IMR-90 (cell line): ENCODE results near the gene CAMK2G. TPM values are rescaled to one million over a fixed set of nuclear protein-coding genes. Genes with fewer than 3 reads are reported as not detected.
A peak's percentile ranks its signal among the peaks of the same experiment; 100 is the strongest.

Source experiments
- ATAC-seq: fragments of 200-7000 bp; cut with Tn5 transposase; 2 replicates; pipeline ENCODE4 v1.9.1; 2020; ENCODE audit warnings: low read depth, mild to moderate bottlenecking, moderate library complexity
- BruUV-seq: library from RNA; stranded (reverse); fragments of 400-500 nt; replicated peaks from 2 replicates; lab custom pipeline; 2021; lab: Mats Ljungman, UMichigan
- CTCF ChIA-PET: fragments of 300-600 bp; formaldehyde crosslinking; extraction: SDS; loops from one replicate; lab custom pipeline; 2021; ENCODE audit warnings: antibody characterized with exemption; lab: Yijun Ruan, JAX
- POLR2A ChIA-PET: fragments of 300-600 bp; sonication (Branson Sonifier 250); formaldehyde crosslinking; loops from one replicate; lab custom pipeline; 2022; ENCODE audit warnings: antibody characterized with exemption; ENCODE audit not compliant: unreplicated experiment; lab: Charles Lee
- DNase-seq: peaks from one replicate; pipeline ENCODE4 v3.0.0; 2013
- H2AFZ ChIP-seq: replicated peaks from 2 replicates; pipeline ENCODE3; 2013; ENCODE audit warnings: low read length, mild to moderate bottlenecking; ENCODE audit not compliant: poor library complexity
- H2AK5ac ChIP-seq: 2 replicates; pipeline ENCODE4 v1.6.1; 2013; ENCODE audit warnings: low read depth, low read length, inconsistent platforms
- H2AK9ac ChIP-seq: replicated peaks from 2 replicates; pipeline ENCODE3; 2013; ENCODE audit warnings: mild to moderate bottlenecking, low read depth, low read length, moderate library complexity; ENCODE audit not compliant: poor library complexity
- H2BK120ac ChIP-seq: 2 replicates; pipeline ENCODE4 v1.6.1; 2013; ENCODE audit warnings: low read depth, low read length, inconsistent platforms
- H2BK15ac ChIP-seq: 3 replicates; pipeline ENCODE4 v1.6.1; 2013; ENCODE audit warnings: low read depth, low read length, inconsistent platforms
- H2BK20ac ChIP-seq: 2 replicates; pipeline ENCODE4 v1.6.1; 2013; ENCODE audit warnings: low read depth, mild to moderate bottlenecking, inconsistent platforms, low read length, moderate library complexity
- H2BK5ac ChIP-seq: 2 replicates; pipeline ENCODE4 v1.6.1; 2013; ENCODE audit warnings: mild to moderate bottlenecking, low read depth, low read length, inconsistent platforms; ENCODE audit not compliant: poor library complexity, severe bottlenecking
- H3K14ac ChIP-seq: replicated peaks from 2 replicates; pipeline ENCODE4 v1.6.1; 2013; ENCODE audit warnings: low read depth, low read length, inconsistent platforms
- H3K18ac ChIP-seq: 2 replicates; pipeline ENCODE4 v1.6.1; 2013; ENCODE audit warnings: low read depth, low read length, control low read depth
- H3K23ac ChIP-seq: 2 replicates; pipeline ENCODE4 v1.6.1; 2013; ENCODE audit warnings: low read depth, low read length, inconsistent platforms
- H3K27ac ChIP-seq: 2 replicates; pipeline ENCODE4 v1.5.1; 2013; ENCODE audit warnings: mild to moderate bottlenecking, control low read depth, low read length; ENCODE audit not compliant: insufficient read depth
- H3K27me3 ChIP-seq: 2 replicates; pipeline ENCODE4 v1.6.1; 2013; ENCODE audit warnings: low read length; ENCODE audit not compliant: control insufficient read depth, insufficient read depth
- H3K36me3 ChIP-seq: 2 replicates; pipeline ENCODE4 v1.6.1; 2013; ENCODE audit warnings: low read length, mixed read lengths; ENCODE audit not compliant: control insufficient read depth, insufficient read depth
- H3K4ac ChIP-seq: 2 replicates; pipeline ENCODE4 v1.6.1; 2013; ENCODE audit warnings: low read depth, low read length, inconsistent platforms
- H3K4me1 ChIP-seq: 2 replicates; pipeline ENCODE4 v1.6.1; 2013; ENCODE audit warnings: low read length, mixed read lengths; ENCODE audit not compliant: control insufficient read depth, insufficient read depth
- H3K4me2 ChIP-seq: 2 replicates; pipeline ENCODE4 v1.6.1; 2013; ENCODE audit warnings: low read depth, mild to moderate bottlenecking, control low read depth, low read length, moderate library complexity
- H3K4me3 ChIP-seq: 2 replicates; pipeline ENCODE4 v1.5.1; 2013; ENCODE audit warnings: low read depth, mild to moderate bottlenecking, control low read depth, low read length, moderate library complexity; ENCODE audit not compliant: insufficient read depth
- H3K56ac ChIP-seq: 2 replicates; pipeline ENCODE4 v1.6.1; 2013; ENCODE audit warnings: low read length, inconsistent platforms; ENCODE audit not compliant: insufficient read depth; ENCODE audit errors: extremely low read depth
- H3K79me1 ChIP-seq, 2 experiments: 2 replicates each; pipeline ENCODE4 v1.6.1; 2013; ENCODE audit warnings: low read length in 2 of 2, inconsistent platforms in 1 of 2, low read depth in 1 of 2
- H3K9ac ChIP-seq: 2 replicates; pipeline ENCODE4 v1.6.1; 2013; ENCODE audit warnings: low read depth, low read length, control low read depth
- H3K9me1 ChIP-seq: 2 replicates; pipeline ENCODE4 v1.6.1; 2013; ENCODE audit warnings: low read length, inconsistent platforms; ENCODE audit not compliant: insufficient read depth
- H3K9me3 ChIP-seq: 2 replicates; pipeline ENCODE4 v1.6.1; 2013; ENCODE audit warnings: low read length; ENCODE audit not compliant: control insufficient read depth, insufficient read depth
- H4K20me1 ChIP-seq: 2 replicates; pipeline ENCODE4 v1.6.1; 2013; ENCODE audit warnings: low read length, inconsistent platforms; ENCODE audit not compliant: insufficient read depth
- H4K5ac ChIP-seq: 2 replicates; pipeline ENCODE4 v1.6.1; 2013; ENCODE audit warnings: mild to moderate bottlenecking, low read depth, low read length, control low read depth
- H4K8ac ChIP-seq, 2 experiments: 2 replicates each; pipeline ENCODE4 v1.6.1; 2013; ENCODE audit warnings: low read depth in 2 of 2, low read length in 2 of 2, control low read depth in 1 of 2, inconsistent platforms in 1 of 2
- H4K91ac ChIP-seq: 2 replicates; pipeline ENCODE4 v1.6.1; 2013; ENCODE audit warnings: low read depth, low read length, inconsistent platforms; ENCODE audit not compliant: insufficient read depth
- MAFK ChIP-seq: IDR thresholded peaks from 2 replicates; pipeline ENCODE4 v1.6.1; 2012; ENCODE audit warnings: low read depth, low read length, improper control_type of control experiment
- POLR2A ChIP-seq: IDR thresholded peaks from 2 replicates; pipeline ENCODE4 v1.6.1; 2012; ENCODE audit warnings: mild to moderate bottlenecking, low read depth, low read length
- RAD21 ChIP-seq: IDR thresholded peaks from 2 replicates; pipeline ENCODE4 v1.6.1; 2012; ENCODE audit warnings: low read length, improper control_type of control experiment
- WGBS, 2 experiments: methylation state at CpG; one replicate each; pipeline versions ENCODE4 v1.1.5 to v1.1.7; 2013; ENCODE audit warnings: missing lambda C conversion rate in 2 of 2; ENCODE audit not compliant: insufficient read length in 1 of 2; ENCODE audit errors: extremely low coverage in 2 of 2; 5-methylcytosine and 5-hydroxymethylcytosine counted together
- dilution Hi-C: fragments of 300-500 bp; cut with HindIII; formaldehyde crosslinking; loops from one replicate; pipeline ENCODE4 v1.14.3; 2018; ENCODE audit warnings: low sequenced_read_pairs; ENCODE audit not compliant: unreplicated experiment
- in situ Hi-C: fragments of 300-500 bp; cut with MboI; formaldehyde crosslinking; loops from 3 replicates; pipeline ENCODE4 v1.14.3; 2019; ENCODE audit warnings: low sequenced_read_pairs, inconsistent platforms, mixed read lengths
- intact Hi-C: fragments of 100-400 bp; cut with micrococcal nuclease; formaldehyde crosslinking; loops from 2 replicates; pipeline ENCODE4 v1.10.0; 2022
- polyA plus RNA-seq, 3 experiments: library from polyadenylated mRNA; depleted of rRNA; stranded (reverse); fragments of >200 nt; gene quantifications; 2 replicates each; pipeline ENCODE4 v1.2.3, GENCODE V29; 2012; ENCODE audit warnings: low replicate concordance in 1 of 3
- total RNA-seq: library from RNA; depleted of rRNA; stranded (reverse); fragments of >200 nt; gene quantifications from 2 replicates; pipeline ENCODE4 v1.2.3, GENCODE V29; 2012

CAMK2G gene
- total and polyA plus RNA-seq, 2 of the 4 experiments (the other 2 are of a cell fraction): 20.4 to 25.4 TPM

DNA sequence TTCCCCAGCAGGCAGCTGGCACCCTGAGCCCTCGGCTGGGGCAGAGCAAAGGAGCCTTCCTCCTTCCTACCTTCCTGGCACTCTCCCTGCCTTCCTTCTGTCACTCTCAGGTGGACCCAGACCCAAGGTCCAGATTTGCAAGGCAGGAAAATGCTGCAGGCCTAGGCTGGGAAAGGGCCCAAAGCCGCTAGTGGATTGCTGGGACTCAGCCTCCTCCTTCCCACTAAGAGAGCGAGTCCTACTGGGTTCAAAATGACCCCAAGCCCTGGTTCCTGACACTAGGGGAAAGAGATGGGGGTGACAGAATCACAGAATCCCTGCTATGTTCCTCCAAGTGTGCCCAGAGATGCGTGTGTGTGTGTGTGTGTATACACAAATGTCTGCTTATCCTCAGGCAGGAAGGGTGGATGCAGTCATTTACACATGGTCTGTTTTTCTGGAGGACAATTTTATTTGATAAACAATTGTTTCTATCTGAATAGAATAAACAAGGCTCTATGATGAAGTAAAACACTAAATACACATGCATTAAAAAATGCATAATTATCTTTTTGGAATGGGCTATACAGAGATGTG is 35.3 kb upstream of the CAMK2G start:
- Histone ChIP-seq H2AK9ac (peak overlapping the region; percentile 89), H3K9ac (peak overlapping the region; percentile 31), H3K79me1 (peaks cover 21 to 57% of the 10 kb centered on the region in 2 experiments), H3K4ac (peak overlapping the region; percentile 94), H4K20me1 (peaks cover 36% of the 10 kb centered on the region), H3K9me3 (no peaks in the 10 kb centered on the region), H3K4me3 (no peak overlapping the region), H2BK15ac (peak overlapping the region; percentile 72; the same call in 2 of the 3 replicates), H3K27me3 (no peaks in the 10 kb centered on the region), H2BK5ac (peak overlapping the region; percentile 87), H3K18ac (peak overlapping the region; percentile 84), H2AK5ac (peak overlapping the region; percentile 93), H4K91ac (peak overlapping the region; percentile 98), H3K14ac (peak overlapping the region; percentile 96), H3K27ac (peak overlapping the region; percentile 91), H3K23ac (peak overlapping the region; percentile 96), H3K9me1 (peaks cover 40% of the 10 kb centered on the region), H3K36me3 (peaks cover 28% of the 10 kb centered on the region), H4K8ac (peak overlapping the region; percentile 85 to 94), H3K56ac (peak overlapping the region; percentile 94), H3K4me2 (peak overlapping the region; percentile 51), H2AFZ (peak overlapping the region; percentile 9), H2BK120ac (peak overlapping the region; percentile 98), H2BK20ac (peak overlapping the region; percentile 95), H3K4me1 (peaks cover 41% of the 10 kb centered on the region), H4K5ac (peak overlapping the region; percentile 76)
- intact Hi-C loops: loop anchor here (5.0 kb wide), 2 partner anchors 88 to 173 kb away; partner anchors contain the start of gene VCL
- ChIA-PET CTCF (interaction anchor here (0.6 to 1.1 kb wide), 2 partner anchors 31 to 192 kb away, joined by 4 to 5 read pairs; no protein-coding TSS in a partner anchor), POLR2A (interaction anchor here (0.7 to 3.7 kb wide), 3 partner anchors 10 to 22 kb away, joined by 3 to 34 read pairs (median 5); no protein-coding TSS in a partner anchor)
- no peak for DNase-seq
- no peak for ATAC-seq
- in situ Hi-C loops: no loop called here
- TF ChIP-seq RAD21 (no peak; the same call in 1 of the 2 replicates), POLR2A (peak; percentile 19; the same call in 1 of the 2 replicates), MAFK (no peak)
- no TSS peak for BruUV-seq
- 20% methylated on average over 1 of the region's 4 CpGs; no CpG with 5 or more reads in 1 of the 2 experiments for WGBS, 2 experiments
- dilution Hi-C loops: no loop called here
